HFFc6 (cell line): ENCODE results near the gene TP53AIP1. TPM values are rescaled to one million over a fixed set of nuclear protein-coding genes. Genes with fewer than 3 reads are reported as not detected.

ENCODE experiments used
- DNase-seq: peaks from one replicate; pipeline ENCODE4 v3.0.0-alpha.2; 2018
- H3K27ac Mint-ChIP-seq: 2 replicates; pipeline ENCODE4 v1.8.0; 2020; ENCODE audit warnings: mild to moderate bottlenecking, mixed read lengths
- H3K27me3 Mint-ChIP-seq: 2 replicates; pipeline ENCODE4 v1.8.0; 2021; ENCODE audit warnings: mild to moderate bottlenecking, moderate library complexity, mixed read lengths; ENCODE audit not compliant: insufficient read depth
- H3K36me3 Mint-ChIP-seq: 2 replicates; pipeline ENCODE4 v1.8.0; 2021; ENCODE audit warnings: low read depth, mixed read lengths
- H3K4me1 Mint-ChIP-seq: 2 replicates; pipeline ENCODE4 v1.8.0; 2020; ENCODE audit warnings: low read depth, mixed read lengths
- H3K4me3 Mint-ChIP-seq: 2 replicates; pipeline ENCODE4 v1.8.0; 2020; ENCODE audit warnings: mild to moderate bottlenecking, moderate library complexity, mixed read lengths
- H3K9me3 Mint-ChIP-seq: 2 replicates; pipeline ENCODE4 v1.8.0; 2020; ENCODE audit warnings: mild to moderate bottlenecking, mixed read lengths
- long read RNA-seq: library from polyadenylated mRNA; unstranded; transcript quantifications from one replicate; pipeline ENCODE4 v2.0.0, GENCODE V29; 2019
- total RNA-seq, 6 experiments: library from RNA; stranded (reverse); fragmentation: NEBNext Ultra II Directional; extraction: Animal tissue kit (Norgen Biotek cat#: 25700); gene quantifications; 2 replicates in 1 of 6; 3 replicates in 5 of 6; pipeline ENCODE4 v1.2.3, GENCODE V29; 2021
- TF ChIP-seq, protein P1 (sequence below): fragments of 200-600 bp; sonication (generic); IDR thresholded peaks from 2 replicates; pipeline ENCODE4 v1.5.0; 2021; ENCODE audit warnings: antibody characterized with exemption, mild to moderate bottlenecking

Gene TP53AIP1, protein sequence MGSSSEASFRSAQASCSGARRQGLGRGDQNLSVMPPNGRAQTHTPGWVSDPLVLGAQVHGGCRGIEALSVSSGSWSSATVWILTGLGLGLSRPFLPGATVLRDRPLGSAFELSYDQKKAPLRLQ
- not detected for total RNA-seq
- long read RNA-seq = 0 reads

DNA sequence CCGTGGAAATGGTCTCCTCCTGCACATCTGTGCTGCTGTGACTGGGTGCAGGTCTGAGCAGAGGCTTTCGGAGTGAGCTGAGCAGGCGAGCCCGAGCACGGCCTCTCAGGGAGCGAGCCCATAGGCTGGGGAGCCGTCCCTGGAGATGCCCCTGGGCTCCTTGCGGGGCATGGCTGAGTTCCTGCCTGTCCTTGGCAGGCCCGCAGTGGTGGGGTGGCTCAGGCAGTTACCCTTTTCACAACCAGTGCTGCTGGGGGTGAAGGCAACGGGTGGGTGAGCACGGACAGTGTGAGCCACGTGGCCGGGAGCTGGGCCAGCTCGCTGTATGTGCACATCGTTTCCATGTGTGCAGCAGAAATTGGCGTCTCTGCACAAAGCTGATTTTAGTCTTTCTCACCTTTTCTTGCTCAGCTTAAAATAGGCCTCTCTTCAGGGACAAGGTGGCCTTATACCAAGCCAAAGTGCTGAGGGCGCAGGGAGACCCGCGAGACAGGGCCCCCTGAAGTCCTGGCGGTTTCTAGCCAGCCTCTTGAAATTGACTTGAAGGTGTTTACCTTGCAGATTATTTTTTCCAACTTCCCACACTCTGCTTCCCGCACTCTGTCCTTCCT, at the start of gene TP53AIP1:
Gene TP53AIP1, minus strand, starts transcription at position 55 of the 611 bp plus-strand sequence. CDS start 5,053 bp downstream, outside the sequence.
- no peaks in the 10 kb centered on the region for H3K4me1 Mint-ChIP-seq
- H3K27ac Mint-ChIP-seq = no peak within 1 kb of the TSS
- H3K27me3 Mint-ChIP-seq = peaks cover 47% of the 10 kb centered on the region
- no peak within 1 kb of the TSS for H3K4me3 Mint-ChIP-seq
- no peak for DNase-seq
- TF ChIP-seq, protein P1, sequence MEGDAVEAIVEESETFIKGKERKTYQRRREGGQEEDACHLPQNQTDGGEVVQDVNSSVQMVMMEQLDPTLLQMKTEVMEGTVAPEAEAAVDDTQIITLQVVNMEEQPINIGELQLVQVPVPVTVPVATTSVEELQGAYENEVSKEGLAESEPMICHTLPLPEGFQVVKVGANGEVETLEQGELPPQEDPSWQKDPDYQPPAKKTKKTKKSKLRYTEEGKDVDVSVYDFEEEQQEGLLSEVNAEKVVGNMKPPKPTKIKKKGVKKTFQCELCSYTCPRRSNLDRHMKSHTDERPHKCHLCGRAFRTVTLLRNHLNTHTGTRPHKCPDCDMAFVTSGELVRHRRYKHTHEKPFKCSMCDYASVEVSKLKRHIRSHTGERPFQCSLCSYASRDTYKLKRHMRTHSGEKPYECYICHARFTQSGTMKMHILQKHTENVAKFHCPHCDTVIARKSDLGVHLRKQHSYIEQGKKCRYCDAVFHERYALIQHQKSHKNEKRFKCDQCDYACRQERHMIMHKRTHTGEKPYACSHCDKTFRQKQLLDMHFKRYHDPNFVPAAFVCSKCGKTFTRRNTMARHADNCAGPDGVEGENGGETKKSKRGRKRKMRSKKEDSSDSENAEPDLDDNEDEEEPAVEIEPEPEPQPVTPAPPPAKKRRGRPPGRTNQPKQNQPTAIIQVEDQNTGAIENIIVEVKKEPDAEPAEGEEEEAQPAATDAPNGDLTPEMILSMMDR = no peak
- no peaks in the 10 kb centered on the region for H3K9me3 Mint-ChIP-seq
- H3K36me3 Mint-ChIP-seq = no peaks in the 10 kb centered on the region; the same call in 1 of the 2 replicates

DNA sequence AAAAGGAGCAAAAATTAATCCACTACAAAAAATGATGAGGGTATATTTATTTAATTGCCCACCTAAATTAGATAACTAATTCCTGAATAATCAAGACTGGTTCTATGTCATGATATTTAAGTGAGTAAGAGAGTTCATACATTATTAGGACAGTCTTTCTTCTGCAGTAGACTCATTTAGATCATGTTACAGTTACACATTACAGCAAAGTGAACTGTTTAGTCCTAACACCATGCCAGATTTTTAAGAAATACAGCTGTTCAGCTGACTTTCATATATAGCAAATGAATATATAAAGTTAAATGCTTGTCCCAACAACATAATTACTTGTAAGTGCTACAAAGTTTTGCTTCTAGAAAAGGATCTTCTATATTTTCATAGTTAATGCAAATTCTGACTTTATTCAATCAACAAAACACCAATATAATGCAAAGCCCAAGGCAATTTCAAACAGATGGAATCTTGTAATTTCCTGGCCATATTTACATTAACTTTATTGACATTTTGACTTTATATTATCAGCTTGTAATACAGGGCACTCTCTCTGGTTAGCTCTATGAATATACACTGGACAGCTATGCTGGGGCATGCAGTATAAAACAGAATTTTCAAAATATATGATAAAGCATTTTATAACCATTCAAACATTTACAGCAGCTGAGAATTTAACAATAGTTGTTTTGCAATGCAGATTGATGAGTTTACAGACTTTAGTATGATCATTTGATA, 45.7 kb upstream of the TP53AIP1 start:
- DNase-seq = no peak
- TF ChIP-seq, protein P1 = no peak

DNA sequence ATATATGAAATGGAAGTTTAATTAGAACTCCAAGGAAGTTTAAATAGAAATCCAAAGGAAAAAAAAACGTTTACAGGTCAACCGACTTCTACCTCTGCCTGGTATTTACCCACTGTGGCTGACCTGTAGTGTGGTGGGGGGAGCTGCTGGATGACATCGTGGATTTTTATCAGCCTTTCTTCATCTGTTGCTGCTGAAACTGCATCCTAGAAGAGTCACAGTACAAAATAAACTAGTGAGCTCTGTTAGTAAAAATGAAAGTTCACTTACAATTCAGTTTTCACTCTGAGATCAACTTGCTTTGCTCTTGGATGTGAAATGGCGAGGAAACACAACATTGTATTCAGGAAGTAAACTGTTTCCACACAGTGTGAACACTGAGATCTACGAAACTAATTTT, 43.2 kb upstream of the TP53AIP1 start:
- H3K27ac Mint-ChIP-seq = no peak overlapping the region
- TF ChIP-seq, protein P1 = no peak
- H3K4me1 Mint-ChIP-seq = no peaks in the 10 kb centered on the region; the same call in 1 of the 2 replicates

More for the DNA sequence above, 45.7 kb upstream of the TP53AIP1 start:
- Mint-ChIP-seq H3K27me3 (no peaks in the 10 kb centered on the region), H3K9me3 (no peaks in the 10 kb centered on the region), H3K36me3 (peaks cover 5% of the 10 kb centered on the region), H3K4me1 (no peaks in the 10 kb centered on the region), H3K4me3 (no peak overlapping the region), H3K27ac (no peak overlapping the region)

DNA sequence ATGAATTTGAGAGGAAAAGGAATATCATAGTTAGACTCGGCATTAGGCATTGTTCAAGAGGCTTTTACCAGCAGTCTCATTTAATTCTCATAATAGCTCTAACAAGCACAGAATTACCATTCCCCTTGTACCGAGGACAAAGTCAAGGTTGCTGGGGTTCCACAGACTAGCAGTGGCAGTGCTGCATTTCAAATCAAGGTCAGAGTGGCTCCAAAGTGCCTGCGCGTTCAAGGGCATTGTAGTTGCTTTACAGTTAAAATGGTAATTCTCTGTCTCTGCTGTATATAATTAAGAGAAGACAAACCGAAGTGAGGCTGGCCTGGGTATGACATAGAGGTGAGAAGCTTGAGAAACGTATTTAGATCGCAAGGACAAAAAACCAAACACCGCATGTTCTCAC, 40.4 kb upstream of the TP53AIP1 start:
- no peak overlapping the region for H3K27ac Mint-ChIP-seq
- TF ChIP-seq, protein P1 = no peak
- no peaks in the 10 kb centered on the region for H3K27me3 Mint-ChIP-seq
- H3K4me3 Mint-ChIP-seq = no peak overlapping the region
- H3K4me1 Mint-ChIP-seq = no peaks in the 10 kb centered on the region; the same call in 1 of the 2 replicates
- no peaks in the 10 kb centered on the region for H3K36me3 Mint-ChIP-seq
- DNase-seq = no peak
- no peaks in the 10 kb centered on the region for H3K9me3 Mint-ChIP-seq

More for the DNA sequence above, 43.2 kb upstream of the TP53AIP1 start:
- DNase-seq = no peak
- Mint-ChIP-seq H3K9me3 (no peaks in the 10 kb centered on the region), H3K4me3 (no peak overlapping the region), H3K27me3 (no peaks in the 10 kb centered on the region), H3K36me3 (peaks cover 5% of the 10 kb centered on the region)

DNA sequence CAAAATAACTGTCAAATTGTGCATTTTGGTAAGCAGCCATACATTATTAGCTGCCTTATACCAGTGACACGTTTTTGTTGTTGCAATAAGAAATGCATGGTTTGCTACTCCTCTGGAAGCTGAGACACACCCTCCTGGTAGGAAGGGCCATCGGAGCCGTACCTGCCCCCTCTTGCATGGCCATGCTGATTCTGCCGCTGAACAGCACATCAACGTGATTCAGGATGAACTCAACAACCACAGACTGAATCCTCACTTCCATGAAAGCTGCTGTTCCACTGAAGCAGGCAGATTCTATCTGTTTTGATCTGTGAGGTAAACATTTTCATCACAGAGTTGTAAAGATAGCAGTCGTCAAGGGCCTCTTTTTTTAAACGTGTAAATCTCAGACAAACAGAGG, 38.6 kb upstream of the TP53AIP1 start:
- Mint-ChIP-seq H3K36me3 (no peaks in the 10 kb centered on the region), H3K27me3 (no peaks in the 10 kb centered on the region), H3K4me1 (no peaks in the 10 kb centered on the region; the same call in 1 of the 2 replicates), H3K4me3 (no peak overlapping the region), H3K27ac (no peak overlapping the region; the same call in 1 of the 2 replicates), H3K9me3 (no peaks in the 10 kb centered on the region)
- DNase-seq = no peak
- TF ChIP-seq, protein P1 = no peak
